ENCODE measurements around the gene SLC19A1. TPM values are rescaled to one million over a fixed set of nuclear protein-coding genes. Genes with fewer than 3 reads are reported as not detected.
A peak's percentile ranks its signal among the peaks of the same experiment; 100 is the strongest.

The SLC19A1 gene
- total RNA-seq, 4 donors from 2014 or later, result 7.6 to 12.8 (median 10.3) TPM; not detected in 1

GRCh38 chr21:45554477-45555175 is 12.4 kb upstream of the SLC19A1 start:
- peak overlapping the region; percentile 51 to 64 for H3K4me3 ChIP-seq
- peak; percentile 76 to 89 for DNase-seq
- no peaks in the 10 kb centered on the region for H3K27me3 ChIP-seq
- intact Hi-C loops (cut with DNase I; ENCODE audit: low total_unique reads), result no loop called here
- no peaks in the 10 kb centered on the region for H3K36me3 ChIP-seq
- no peaks in the 10 kb centered on the region for H3K9me3 ChIP-seq
- peak overlapping the region; percentile 79 to 91 for H3K27ac ChIP-seq
- peak; percentile 67 to 96 (median 92) for TF ChIP-seq CTCF (IDR thresholded peaks at IDR 0.05)
- peak in 1 of 2 donors; percentile 49 for TF ChIP-seq POLR2A (IDR thresholded peaks at IDR 0.05)
- H3K4me1 ChIP-seq, result no peaks in the 10 kb centered on the region

- intact Hi-C loops (cut with DNase I; ENCODE audit: low total_unique reads), result no loop called here
- Histone ChIP-seq H3K27me3 (no peaks in the 10 kb centered on the region), H3K27ac (no peak overlapping the region), H3K4me1 (no peaks in the 10 kb centered on the region), H3K4me3 (no peak overlapping the region), H3K9me3 (no peaks in the 10 kb centered on the region), H3K36me3 (no peaks in the 10 kb centered on the region)
- DNase-seq, result no peak
- TF ChIP-seq CTCF (IDR thresholded peaks at IDR 0.05) (no peak), POLR2A (IDR thresholded peaks at IDR 0.05) (no peak)
These were observed 10.6 kb upstream of the SLC19A1 start for GRCh38 chr21:45552696-45553391.

GRCh38 chr21:45551783-45552695 is 9.8 kb upstream of the SLC19A1 start:
- H3K4me1 ChIP-seq, result no peaks in the 10 kb centered on the region
- no peak overlapping the region for H3K27ac ChIP-seq
- intact Hi-C loops (cut with DNase I; ENCODE audit: low total_unique reads), result no loop called here
- TF ChIP-seq CTCF (IDR thresholded peaks at IDR 0.05), result no peak
- no peak for TF ChIP-seq POLR2A (IDR thresholded peaks at IDR 0.05)
- no peak overlapping the region for H3K4me3 ChIP-seq
- no peaks in the 10 kb centered on the region for H3K9me3 ChIP-seq
- no peaks in the 10 kb centered on the region for H3K27me3 ChIP-seq
- H3K36me3 ChIP-seq, result no peaks in the 10 kb centered on the region
- no peak for DNase-seq

- H3K27me3 ChIP-seq, result no peaks in the 10 kb centered on the region
- no peaks in the 10 kb centered on the region for H3K36me3 ChIP-seq
- H3K27ac ChIP-seq, result no peak overlapping the region
- H3K9me3 ChIP-seq, result no peaks in the 10 kb centered on the region
- no peaks in the 10 kb centered on the region for H3K4me1 ChIP-seq
- intact Hi-C loops (cut with DNase I; ENCODE audit: low total_unique reads), result no loop called here
- no peak for DNase-seq
- H3K4me3 ChIP-seq, result no peak overlapping the region
- TF ChIP-seq POLR2A (IDR thresholded peaks at IDR 0.05), result no peak
- no peak for TF ChIP-seq CTCF (IDR thresholded peaks at IDR 0.05)
These were observed 9.1 kb upstream of the SLC19A1 start for GRCh38 chr21:45551316-45551715.
